H9 (cell line): ENCODE data around the gene SORD. TPM values are rescaled to one million over a fixed set of nuclear protein-coding genes. Genes with fewer than 3 reads are reported as not detected.
"Not testable (repeated sequence)": the region's sequence is repeated elsewhere in the genome, so short reads cannot be mapped to it uniquely, and the experiment has no call there.

ENCODE experiments used
- DNase-seq: peaks from one replicate; pipeline ENCODE4 v3.0.0-alpha.2; 2017
- H2AFZ ChIP-seq: one replicate; pipeline ENCODE4 v1.6.1; 2013; ENCODE audit warnings: mild to moderate bottlenecking, low read length, control low read depth, moderate library complexity
- H2AK5ac ChIP-seq: 2 replicates; pipeline ENCODE4 v1.6.1; 2013; ENCODE audit warnings: low read length, control low read depth, mixed read lengths; ENCODE audit not compliant: insufficient read length
- H2BK120ac ChIP-seq: one replicate; pipeline ENCODE4 v1.6.1; 2013; ENCODE audit warnings: low read depth, mild to moderate bottlenecking, low read length, control low read depth, inconsistent platforms; ENCODE audit not compliant: poor library complexity, severe bottlenecking
- H2BK12ac ChIP-seq: 2 replicates; pipeline ENCODE4 v1.6.1; 2013; ENCODE audit warnings: low read length, control low read depth, mixed read lengths, low read depth; ENCODE audit not compliant: insufficient read length
- H2BK15ac ChIP-seq: 2 replicates; pipeline ENCODE4 v1.6.1; 2013; ENCODE audit warnings: low read depth, low read length, control low read depth
- H2BK20ac ChIP-seq: one replicate; pipeline ENCODE4 v1.6.1; 2013; ENCODE audit warnings: low read depth, mild to moderate bottlenecking, low read length, control low read depth, inconsistent platforms; ENCODE audit not compliant: poor library complexity, severe bottlenecking
- H2BK5ac ChIP-seq: 2 replicates; pipeline ENCODE4 v1.6.1; 2013; ENCODE audit warnings: low read length, control low read depth, mixed read lengths; ENCODE audit not compliant: insufficient read length
- H3K14ac ChIP-seq: 2 replicates; pipeline ENCODE4 v1.6.1; 2013; ENCODE audit warnings: low read length, control low read depth; ENCODE audit not compliant: insufficient read depth
- H3K18ac ChIP-seq: 2 replicates; pipeline ENCODE4 v1.6.1; 2013; ENCODE audit warnings: low read depth, mild to moderate bottlenecking, mixed read lengths, low read length, control low read depth; ENCODE audit not compliant: insufficient read length
- H3K23ac ChIP-seq: 2 replicates; pipeline ENCODE4 v1.6.1; 2013; ENCODE audit warnings: low read length, control low read depth, mixed read lengths, low read depth; ENCODE audit not compliant: insufficient read length
- H3K23me2 ChIP-seq: 2 replicates; pipeline ENCODE4 v1.6.1; 2013; ENCODE audit warnings: low read depth, mild to moderate bottlenecking, mixed read lengths, low read length, control low read depth; ENCODE audit not compliant: insufficient read length, poor library complexity, severe bottlenecking
- H3K27ac ChIP-seq: 2 replicates; pipeline ENCODE4 v1.5.1; 2013; ENCODE audit warnings: low read length, control low read depth, mixed read lengths, low read depth; ENCODE audit not compliant: insufficient read length
- H3K27me3 ChIP-seq: 2 replicates; pipeline ENCODE4 v1.6.1; 2013; ENCODE audit warnings: low read length, control low read depth, inconsistent platforms; ENCODE audit not compliant: insufficient read depth
- H3K4ac ChIP-seq: 2 replicates; pipeline ENCODE4 v1.6.1; 2013; ENCODE audit warnings: low read depth, mild to moderate bottlenecking, control low read depth, inconsistent platforms, low read length, moderate library complexity
- H3K4me1 ChIP-seq: 2 replicates; pipeline ENCODE4 v1.6.1; 2013; ENCODE audit warnings: low read length, control low read depth, inconsistent platforms; ENCODE audit not compliant: insufficient read depth
- H3K4me2 ChIP-seq: 2 replicates; pipeline ENCODE4 v1.6.1; 2013; ENCODE audit warnings: low read length, control low read depth, mixed read lengths; ENCODE audit not compliant: insufficient read length, insufficient read depth
- H3K56ac ChIP-seq: 2 replicates; pipeline ENCODE4 v1.6.1; 2013; ENCODE audit warnings: low read depth, mild to moderate bottlenecking, mixed read lengths, low read length, control low read depth; ENCODE audit not compliant: insufficient read length
- H3K79me1 ChIP-seq: 2 replicates; pipeline ENCODE4 v1.6.1; 2013; ENCODE audit warnings: low read depth, mild to moderate bottlenecking, moderate library complexity, low read length, control low read depth, inconsistent platforms; ENCODE audit not compliant: insufficient read depth, poor library complexity, severe bottlenecking
- H3K79me2 ChIP-seq: 2 replicates; pipeline ENCODE4 v1.6.1; 2013; ENCODE audit warnings: low read length, control low read depth, inconsistent platforms; ENCODE audit not compliant: insufficient read depth
- H3K9ac ChIP-seq: 2 replicates; pipeline ENCODE4 v1.6.1; 2013; ENCODE audit warnings: low read length, control low read depth, mixed read lengths; ENCODE audit not compliant: insufficient read length; ENCODE audit errors: extremely low read depth
- H3K9me3 ChIP-seq: one replicate; pipeline ENCODE4 v1.6.1; 2013; ENCODE audit warnings: low read depth, low read length, inconsistent platforms; ENCODE audit not compliant: control insufficient read depth
- H3T11ph ChIP-seq: one replicate; pipeline ENCODE4 v1.6.1; 2013; ENCODE audit warnings: mild to moderate bottlenecking, low read length, control low read depth, inconsistent platforms
- H4K20me1 ChIP-seq: one replicate; pipeline ENCODE4 v1.6.1; 2013; ENCODE audit not compliant: control insufficient read depth, insufficient read length, insufficient read depth
- H4K5ac ChIP-seq: 2 replicates; pipeline ENCODE4 v1.6.1; 2013; ENCODE audit warnings: low read depth, mild to moderate bottlenecking, mixed read lengths, low read length, control low read depth; ENCODE audit not compliant: insufficient read length
- H4K8ac ChIP-seq: replicated peaks from 2 replicates; pipeline ENCODE4 v1.6.1; 2013; ENCODE audit warnings: low read length, control low read depth, mixed read lengths, low read depth; ENCODE audit not compliant: insufficient read length
- H4K91ac ChIP-seq: 2 replicates; pipeline ENCODE4 v1.6.1; 2013; ENCODE audit warnings: low read depth, mild to moderate bottlenecking, moderate library complexity, mixed read lengths, low read length, control low read depth; ENCODE audit not compliant: insufficient read length
- H3K27ac Mint-ChIP-seq, 3 experiments: 2 replicates in 2 of 3; 3 replicates in 1 of 3; pipeline ENCODE4 v1.8.0; 2020 to 2021; ENCODE audit warnings: mixed read lengths in 3 of 3, mild to moderate bottlenecking in 1 of 3, moderate library complexity in 1 of 3
- H3K27me3 Mint-ChIP-seq: 2 replicates; pipeline ENCODE4 v1.8.0; 2021; ENCODE audit warnings: low read depth, mild to moderate bottlenecking, moderate library complexity, mixed read lengths
- H3K36me3 Mint-ChIP-seq, 3 experiments: 2 replicates in 2 of 3; 3 replicates in 1 of 3; pipeline ENCODE4 v1.8.0; 2020 to 2021; ENCODE audit warnings: low read depth in 3 of 3, mixed read lengths in 3 of 3; ENCODE audit not compliant: insufficient read depth in 1 of 3
- H3K4me1 Mint-ChIP-seq, 2 experiments: 2 replicates each; pipeline ENCODE4 v1.8.0; 2020; ENCODE audit warnings: mixed read lengths in 2 of 2
- H3K4me3 Mint-ChIP-seq, 2 experiments: 2 replicates in 1 of 2; 3 replicates in 1 of 2; pipeline ENCODE4 v1.8.0; 2020 to 2021; ENCODE audit warnings: mild to moderate bottlenecking in 2 of 2, mixed read lengths in 2 of 2, moderate library complexity in 1 of 2
- H3K9me3 Mint-ChIP-seq, 2 experiments: 2 replicates in 1 of 2; 3 replicates in 1 of 2; pipeline ENCODE4 v1.8.0; 2020; ENCODE audit warnings: mild to moderate bottlenecking in 2 of 2, mixed read lengths in 2 of 2, moderate library complexity in 1 of 2
- CTCF ChIP-seq: fragments of 200-600 bp; sonication (generic); conservative IDR thresholded peaks from 3 replicates; pipeline ENCODE4 v1.8.0; 2021; ENCODE audit warnings: antibody characterized with exemption, mild to moderate bottlenecking
- WGBS: extraction: QIAGEN DNeasy Blood & Tissue Kit; methylation state at CpG from one replicate; pipeline ENCODE4 v1.1.7; 2013; ENCODE audit warnings: missing lambda C conversion rate, low lambda C conversion rate, mixed read lengths; ENCODE audit not compliant: insufficient read length; ENCODE audit errors: extremely low coverage; 5-methylcytosine and 5-hydroxymethylcytosine counted together
- total RNA-seq: library from RNA; stranded (reverse); gene quantifications from 2 replicates; pipeline ENCODE4 v1.2.1, GENCODE V29; 2021

SORD gene
- total RNA-seq, 1 experiment from 2014 or later: 35.2 TPM

- no peak for TF ChIP-seq CTCF
- peaks cover 4% of the 10 kb centered on the region for H3K9me3 ChIP-seq
- H2AFZ ChIP-seq: no peak overlapping the region
- H4K5ac ChIP-seq: no peak overlapping the region
- Mint-ChIP-seq H3K9me3 (peaks cover 15 to 37% of the 10 kb centered on the region in 2 experiments), H3K36me3 (peaks cover 2 to 17% (median 12%) of the 10 kb centered on the region in 3 experiments; a peak in 6 of 7 replicates), H3K27me3 (no peaks in the 10 kb centered on the region), H3K27ac (no peak overlapping the region), H3K4me3 (no peak overlapping the region), H3K4me1 (peaks cover 7 to 11% of the 10 kb centered on the region in 2 experiments)
- no peak overlapping the region for H3K18ac ChIP-seq
- H2BK120ac ChIP-seq: no peak overlapping the region
- no peak overlapping the region for H3K4ac ChIP-seq
- no peak overlapping the region for H4K8ac ChIP-seq
- H3K56ac ChIP-seq: no peak overlapping the region
- H2BK20ac ChIP-seq: no peak overlapping the region
- no peaks in the 10 kb centered on the region for H4K20me1 ChIP-seq
- no peak overlapping the region for H3K14ac ChIP-seq
- no peak overlapping the region for H2BK12ac ChIP-seq
- no peak for DNase-seq
- no peak overlapping the region for H3K23ac ChIP-seq
- H3K4me1 ChIP-seq: no peaks in the 10 kb centered on the region
- no peaks in the 10 kb centered on the region for H3K23me2 ChIP-seq
- no peak overlapping the region for H3T11ph ChIP-seq
- no peaks in the 10 kb centered on the region for H3K79me1 ChIP-seq
- H3K4me2 ChIP-seq: no peak overlapping the region
- H3K27ac ChIP-seq: no peak overlapping the region
- H2BK15ac ChIP-seq: no peak overlapping the region
- no peaks in the 10 kb centered on the region for H3K79me2 ChIP-seq
- WGBS: no CpG with 5 or more reads among the region's 2 CpGs
- H2BK5ac ChIP-seq: no peak overlapping the region
- no peak overlapping the region for H2AK5ac ChIP-seq
- no peak overlapping the region for H3K9ac ChIP-seq
- no peaks in the 10 kb centered on the region for H3K27me3 ChIP-seq
- H4K91ac ChIP-seq: no peak overlapping the region
Measured at GRCh38 chr15:45009046-45009445, 13.9 kb upstream of the SORD start.

GRCh38 chr15:45015114-45015513 lies 7.9 kb upstream of the SORD start:
- no CpG with 5 or more reads among the region's 1 CpG for WGBS
- H3K4me2 ChIP-seq, H3T11ph ChIP-seq, H3K4me3 Mint-ChIP-seq, H2AK5ac ChIP-seq, H3K79me1 ChIP-seq, H2BK15ac ChIP-seq, H3K79me2 ChIP-seq, H3K4me1 ChIP-seq, H2BK120ac ChIP-seq, H2BK5ac ChIP-seq, H2AFZ ChIP-seq, H4K5ac ChIP-seq, H3K23me2 ChIP-seq, H4K8ac ChIP-seq, DNase-seq, H2BK20ac ChIP-seq, H3K9ac ChIP-seq, H3K36me3 Mint-ChIP-seq, H3K14ac ChIP-seq, H4K91ac ChIP-seq, H3K27ac Mint-ChIP-seq, H3K9me3 ChIP-seq, H4K20me1 ChIP-seq, H3K18ac ChIP-seq, H3K27ac ChIP-seq, H2BK12ac ChIP-seq, H3K23ac ChIP-seq, H3K4ac ChIP-seq, H3K56ac ChIP-seq, H3K27me3 ChIP-seq: not testable (repeated sequence)
- peaks cover 7 to 11% of the 10 kb centered on the region in 2 experiments for H3K4me1 Mint-ChIP-seq
- H3K27me3 Mint-ChIP-seq: peaks cover 20% of the 10 kb centered on the region
- peaks cover 15 to 25% of the 10 kb centered on the region in 2 experiments; a peak in 4 of 5 replicates for H3K9me3 Mint-ChIP-seq
